ENCODE results near the gene CHRNG.
"Not testable (repeated sequence)": the region's sequence is repeated elsewhere in the genome, so short reads cannot be mapped to it uniquely, and the experiment has no call there.

Gene CHRNG

GRCh38 chr2:232545511-232546375 lies 6.3 kb downstream of the CHRNG start:
- DNase-seq (ENCODE audit: low spot score): no peak

GRCh38 chr2:232547991-232548390 lies 8.5 kb downstream of the CHRNG start:
- DNase-seq (ENCODE audit: low spot score): no peak

GRCh38 chr2:232549655-232550353 lies 10.3 kb downstream of the CHRNG start:
- DNase-seq (ENCODE audit: low spot score): no peak

- DNase-seq (ENCODE audit: low spot score): peak; percentile 100
Measured at GRCh38 chr2:232550354-232551249, 11.1 kb downstream of the CHRNG start, which contains the start of the genes EIF4E2 and TIGD1. EIF4E2 (plus strand) TSS chr2:232550689; CDS start chr2:232550725, 36 bp downstream. TIGD1 (minus strand) TSS chr2:232550557; CDS start chr2:232549882, 675 bp downstream.

DNA sequence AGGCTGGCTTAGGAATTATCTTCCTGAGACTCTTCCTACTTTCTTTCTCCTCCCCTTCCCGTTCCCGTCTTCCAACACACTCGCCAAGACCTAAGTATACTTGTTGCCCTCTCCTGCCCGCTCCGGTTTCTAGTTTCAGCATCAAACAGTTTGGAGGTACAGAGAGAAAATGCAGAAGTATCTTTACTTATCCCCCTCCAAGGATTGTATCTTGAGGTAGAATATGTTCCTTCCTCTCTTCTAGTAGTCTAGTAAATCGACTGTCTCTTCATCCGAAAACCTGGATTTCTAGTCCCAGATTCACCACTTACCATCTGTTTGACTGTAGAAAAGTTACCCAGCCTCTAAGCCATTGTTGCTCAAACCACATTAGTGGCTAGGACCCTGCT lies 11.8 kb downstream of the CHRNG start:
- DNase-seq (ENCODE audit: low spot score): no peak

DNA sequence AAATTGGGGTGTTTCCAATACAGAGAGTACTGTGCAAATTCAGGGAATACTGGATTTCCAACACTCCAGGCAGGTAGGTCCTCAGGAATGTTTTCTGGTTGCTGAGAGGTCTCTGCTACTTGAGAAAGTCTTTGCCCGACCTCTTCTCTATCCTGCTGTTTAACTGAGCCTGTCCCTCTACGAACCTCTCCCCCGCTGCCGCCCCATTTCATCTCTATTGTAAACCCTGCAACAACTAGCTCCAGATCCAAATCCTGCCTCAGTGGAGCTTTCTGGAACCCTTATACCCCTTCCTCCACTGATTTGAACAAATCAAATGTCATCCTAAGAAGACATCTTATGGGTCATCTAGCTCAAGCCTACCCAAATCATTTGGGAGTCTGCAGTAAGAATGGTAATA lies 12.3 kb downstream of the CHRNG start:
- DNase-seq (ENCODE audit: low spot score): no peak

DNA sequence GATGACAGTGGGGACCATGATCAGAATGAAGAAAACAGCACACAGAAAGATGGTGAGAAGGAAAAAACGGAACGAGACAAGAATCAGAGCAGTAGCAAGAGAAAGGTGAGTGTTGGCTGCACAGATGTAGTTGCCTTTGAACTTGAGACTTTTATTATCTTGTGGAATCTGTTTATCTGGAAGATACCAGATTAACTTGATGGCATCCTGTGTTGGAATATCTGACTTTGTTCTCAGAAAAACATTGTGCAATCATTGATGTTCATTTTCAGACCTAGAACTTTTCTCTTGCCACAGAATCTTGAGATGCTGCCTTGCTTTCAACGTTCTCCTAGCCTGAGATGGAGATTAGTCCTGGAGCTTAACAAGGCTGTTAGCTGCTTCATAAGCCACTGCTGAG lies 16.9 kb downstream of the CHRNG start:
- DNase-seq (ENCODE audit: low spot score): no peak

DNA sequence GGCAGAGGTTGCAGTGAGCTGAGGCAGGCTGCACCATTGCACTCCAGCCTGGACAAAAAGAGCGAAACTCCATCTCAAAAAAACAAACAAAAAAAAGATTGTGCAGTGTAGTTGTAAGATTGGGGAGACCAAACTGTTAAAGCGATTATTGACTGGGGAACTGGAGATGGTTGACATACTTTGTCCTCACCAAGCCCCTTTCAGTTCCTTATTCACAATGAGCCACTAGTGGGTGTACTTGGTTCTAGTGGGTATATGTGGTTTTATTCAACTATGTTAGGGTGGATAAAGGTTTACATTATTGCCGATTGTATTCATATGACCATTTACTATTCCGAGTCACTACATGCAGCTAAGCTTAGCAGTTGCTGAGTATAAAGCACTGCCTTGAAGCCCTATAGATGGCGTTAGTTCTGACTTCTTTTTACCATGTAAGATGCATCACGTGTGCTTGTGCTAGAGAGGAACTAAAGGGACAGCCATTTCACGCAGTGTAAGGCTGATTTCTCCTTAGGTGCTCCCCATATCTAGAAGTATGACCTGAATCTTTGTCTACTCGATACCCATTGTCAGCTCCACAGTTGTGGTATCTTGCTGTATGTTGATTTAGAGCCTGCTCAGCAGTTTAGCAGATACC lies 23.1 kb downstream of the CHRNG start:
- DNase-seq (ENCODE audit: low spot score): no peak

DNA sequence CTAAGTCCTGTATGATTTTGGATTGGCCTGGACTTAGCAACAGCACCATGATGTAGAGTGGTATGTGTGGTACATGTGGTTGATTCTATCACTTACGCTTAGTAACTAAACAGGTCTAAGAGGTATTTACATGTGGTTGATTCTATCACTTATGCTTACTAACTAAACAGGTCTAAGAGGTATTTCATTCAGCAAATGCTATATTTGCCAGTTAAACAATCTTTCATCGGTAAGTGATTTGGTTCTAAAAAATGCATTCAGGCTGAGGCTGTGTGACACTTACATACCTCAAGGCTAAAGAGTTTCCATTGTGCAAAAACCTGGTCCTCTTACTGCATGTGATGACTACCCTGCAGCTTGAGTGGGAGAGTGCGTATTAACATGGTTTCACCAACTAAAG lies 24.1 kb downstream of the CHRNG start:
- DNase-seq (ENCODE audit: low spot score): no peak

- DNase-seq (ENCODE audit: low spot score): no peak
Measured at GRCh38 chr2:232567721-232568120, 28.2 kb downstream of the CHRNG start.

DNA sequence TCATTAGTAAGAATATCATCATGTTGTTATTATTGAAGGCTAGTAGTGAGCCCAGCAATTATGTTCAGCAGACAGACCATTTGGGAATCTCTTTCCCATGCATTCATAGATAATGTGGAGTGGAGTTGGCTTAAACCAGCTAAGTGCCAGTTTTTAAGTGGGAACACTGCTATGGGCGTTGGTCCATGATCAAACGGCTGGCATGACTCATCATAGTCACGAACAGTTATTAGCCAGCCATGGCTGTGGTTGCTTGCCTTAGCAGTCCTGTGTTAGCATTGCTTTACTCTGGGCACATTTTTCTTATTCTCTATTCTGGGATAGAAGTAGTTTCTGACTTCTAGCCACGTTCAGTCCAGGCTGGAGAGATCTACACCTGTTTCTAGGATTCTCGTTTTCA lies 28.7 kb downstream of the CHRNG start:
- DNase-seq (ENCODE audit: low spot score): peak; percentile 94

- DNase-seq (ENCODE audit: low spot score): no peak
Measured at GRCh38 chr2:232569541-232569940, 30.0 kb downstream of the CHRNG start.

DNA sequence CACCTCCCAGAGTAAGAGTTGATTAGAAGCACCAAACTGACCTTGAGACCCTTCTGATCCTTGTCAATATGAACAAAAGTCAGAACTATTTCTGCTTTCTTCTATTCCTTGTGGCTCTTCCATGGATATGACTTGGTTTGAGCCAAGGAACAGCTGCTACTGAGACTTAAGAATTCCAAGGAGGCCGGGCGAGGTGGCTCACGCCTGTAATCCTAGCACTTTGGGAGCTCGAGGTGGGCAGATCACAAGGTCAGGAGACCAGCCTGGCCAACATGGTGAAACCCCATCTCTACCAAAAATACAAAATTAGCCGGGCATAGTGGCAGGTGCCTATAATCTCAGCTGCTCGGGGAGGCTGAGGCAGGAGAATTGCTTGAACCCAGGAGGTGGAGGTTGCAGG lies 31.0 kb downstream of the CHRNG start:
- not testable (repeated sequence) for DNase-seq (ENCODE audit: low spot score)

GRCh38 chr2:232571026-232571474 lies 31.6 kb downstream of the CHRNG start:
- no peak for DNase-seq (ENCODE audit: low spot score)

- DNase-seq (ENCODE audit: low spot score): no peak
Measured at GRCh38 chr2:232573042-232573441, 33.5 kb downstream of the CHRNG start.

- DNase-seq (ENCODE audit: low spot score): no peak
Measured at GRCh38 chr2:232573771-232574435, 34.4 kb downstream of the CHRNG start.

DNA sequence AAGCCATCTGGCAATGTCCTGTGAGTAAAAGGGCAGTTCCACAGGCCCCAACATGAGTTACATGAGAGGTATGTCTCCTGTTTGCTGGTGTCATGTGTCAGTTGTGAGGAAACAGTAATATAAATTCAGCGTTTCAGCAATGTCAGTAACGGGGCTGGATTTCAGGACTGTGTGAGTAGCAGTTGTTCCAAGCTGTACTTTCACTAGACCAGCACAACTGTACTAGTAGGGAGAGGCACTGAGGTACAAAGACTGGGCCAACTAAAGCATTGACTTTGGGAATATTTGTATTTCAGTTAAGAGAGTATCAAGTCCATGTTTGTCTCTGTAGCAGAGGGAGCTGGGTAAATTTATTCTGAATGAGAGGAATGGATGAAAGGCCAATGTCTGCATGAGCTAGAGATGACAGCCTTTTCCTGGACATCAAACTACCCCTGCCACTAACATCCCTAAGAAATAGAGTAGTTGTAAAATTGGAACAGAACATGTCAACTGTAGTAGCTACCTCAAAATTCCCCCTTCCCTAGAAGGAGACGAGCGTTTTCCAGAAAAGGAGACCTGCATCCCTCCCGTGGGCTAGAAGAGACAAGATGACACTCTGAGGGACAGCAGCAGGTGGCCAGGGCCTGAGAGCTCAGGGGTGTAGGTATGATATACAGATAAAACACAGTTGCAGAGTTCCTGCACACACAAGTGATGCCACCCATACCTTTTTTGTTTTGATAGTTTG lies 35.3 kb downstream of the CHRNG start:
- DNase-seq (ENCODE audit: low spot score): no peak

DNA sequence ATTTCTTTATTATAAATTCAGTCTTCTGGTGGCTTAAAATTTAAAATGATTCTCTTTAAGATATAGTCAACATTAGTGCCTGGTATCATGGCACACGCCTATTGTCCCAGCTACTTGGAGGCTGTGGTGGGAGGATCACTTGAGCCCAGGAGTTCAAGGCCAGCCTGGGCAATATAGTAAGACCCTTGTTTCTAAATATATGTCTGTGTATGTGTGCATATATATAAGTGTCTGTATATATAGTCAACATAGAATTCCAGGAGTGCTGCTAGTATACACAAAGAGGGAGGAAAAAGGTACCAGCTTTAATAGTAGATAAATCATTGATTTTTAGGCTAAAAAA lies 35.9 kb downstream of the CHRNG start:
- DNase-seq (ENCODE audit: low spot score): no peak

GRCh38 chr2:232576995-232577394 lies 37.5 kb downstream of the CHRNG start:
- no peak for DNase-seq (ENCODE audit: low spot score)

DNA sequence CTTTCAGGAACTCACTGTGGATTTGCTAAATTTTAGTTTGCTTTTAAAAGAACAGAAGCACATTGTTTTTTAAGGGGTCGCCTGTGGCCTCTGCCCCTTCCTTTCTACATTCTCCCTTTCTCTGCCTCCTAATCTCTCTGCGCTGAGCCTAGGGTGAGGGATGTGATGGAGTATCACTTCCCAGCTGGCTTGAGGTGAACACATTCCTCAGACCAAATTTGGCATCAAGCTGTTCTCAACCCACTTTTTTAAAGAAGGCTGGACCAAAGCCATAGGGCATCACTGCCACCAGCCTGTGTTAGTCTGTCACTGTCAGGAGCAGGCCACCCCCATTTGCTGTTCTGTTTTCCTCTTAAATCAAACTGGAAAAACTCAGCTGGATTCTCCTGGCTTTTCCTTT lies 38.3 kb downstream of the CHRNG start:
- no peak for DNase-seq (ENCODE audit: low spot score)

GRCh38 chr2:232578626-232579025 lies 39.1 kb downstream of the CHRNG start:
- DNase-seq (ENCODE audit: low spot score): no peak
